Fibroblast of gingiva (primary cell): ENCODE measurements around the gene NMT1.
A peak's percentile ranks its signal among the peaks of the same experiment; 100 is the strongest.

Experiments
- DNase-seq: peaks from one replicate; pipeline ENCODE4 v3.0.0-alpha.2; 2011; ENCODE audit warnings: low read depth

The NMT1 gene

DNA sequence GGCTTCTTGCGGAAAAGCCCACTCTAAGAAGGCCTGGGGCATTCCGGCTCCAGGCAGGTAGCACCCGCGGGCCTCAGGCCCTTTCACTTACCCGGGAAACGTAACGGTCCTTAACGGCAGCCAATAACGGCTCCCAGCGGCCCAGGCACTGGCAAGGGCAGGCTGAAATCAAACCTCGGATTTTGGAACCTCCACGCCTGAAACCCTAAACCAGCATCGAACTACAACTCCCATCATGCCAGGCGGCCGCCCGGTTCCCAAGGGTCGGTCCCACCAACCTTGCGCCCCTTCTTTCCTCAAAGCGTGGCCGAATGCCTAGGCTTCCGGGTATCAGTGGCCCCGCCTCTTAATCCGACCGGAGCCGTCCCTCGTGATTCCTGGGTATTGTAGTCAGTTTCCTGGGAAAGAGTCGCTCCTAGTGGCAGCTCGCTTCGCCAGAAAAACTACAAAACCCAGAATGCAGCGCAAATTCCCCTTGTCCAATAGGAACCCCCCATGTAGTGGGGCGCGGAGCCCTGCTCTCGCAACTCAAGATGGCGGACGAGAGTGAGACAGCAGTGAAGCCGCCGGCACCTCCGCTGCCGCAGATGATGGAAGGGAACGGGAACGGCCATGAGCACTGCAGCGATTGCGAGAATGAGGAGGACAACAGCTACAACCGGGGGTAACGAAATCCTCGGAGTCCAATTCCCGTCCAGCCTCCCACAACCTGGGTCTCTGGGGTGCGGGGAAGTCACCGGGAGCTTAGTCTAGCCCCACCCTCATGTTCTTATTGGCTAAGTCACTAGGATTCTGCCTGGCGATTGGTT is at the start of gene NMT1:
Gene NMT1, plus strand, starts transcription at position 521 of the 809 bp plus-strand sequence. Its CDS starts 13 bp downstream, at position 534.
- peak; percentile 99 for DNase-seq

DNA sequence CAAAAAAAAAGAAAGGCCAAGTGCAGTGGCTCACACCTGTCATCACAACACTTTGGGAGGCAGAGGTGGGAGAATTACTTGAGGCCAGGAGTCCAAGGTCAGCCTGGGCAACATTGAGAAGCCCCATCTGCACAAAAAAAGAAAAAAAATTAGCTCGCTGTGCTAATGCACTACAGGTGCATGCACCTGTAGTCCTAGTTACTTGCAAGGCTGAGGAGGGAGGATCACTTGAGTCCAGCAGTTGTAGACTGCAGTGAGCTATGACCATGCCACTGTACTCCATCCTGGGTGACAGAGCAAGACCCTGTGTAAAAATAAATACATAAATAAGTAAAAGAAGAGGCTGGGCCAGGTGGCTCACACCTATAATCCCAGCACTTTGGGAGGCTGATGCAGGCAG is 49.4 kb upstream of the NMT1 start:
- DNase-seq: no peak

DNA sequence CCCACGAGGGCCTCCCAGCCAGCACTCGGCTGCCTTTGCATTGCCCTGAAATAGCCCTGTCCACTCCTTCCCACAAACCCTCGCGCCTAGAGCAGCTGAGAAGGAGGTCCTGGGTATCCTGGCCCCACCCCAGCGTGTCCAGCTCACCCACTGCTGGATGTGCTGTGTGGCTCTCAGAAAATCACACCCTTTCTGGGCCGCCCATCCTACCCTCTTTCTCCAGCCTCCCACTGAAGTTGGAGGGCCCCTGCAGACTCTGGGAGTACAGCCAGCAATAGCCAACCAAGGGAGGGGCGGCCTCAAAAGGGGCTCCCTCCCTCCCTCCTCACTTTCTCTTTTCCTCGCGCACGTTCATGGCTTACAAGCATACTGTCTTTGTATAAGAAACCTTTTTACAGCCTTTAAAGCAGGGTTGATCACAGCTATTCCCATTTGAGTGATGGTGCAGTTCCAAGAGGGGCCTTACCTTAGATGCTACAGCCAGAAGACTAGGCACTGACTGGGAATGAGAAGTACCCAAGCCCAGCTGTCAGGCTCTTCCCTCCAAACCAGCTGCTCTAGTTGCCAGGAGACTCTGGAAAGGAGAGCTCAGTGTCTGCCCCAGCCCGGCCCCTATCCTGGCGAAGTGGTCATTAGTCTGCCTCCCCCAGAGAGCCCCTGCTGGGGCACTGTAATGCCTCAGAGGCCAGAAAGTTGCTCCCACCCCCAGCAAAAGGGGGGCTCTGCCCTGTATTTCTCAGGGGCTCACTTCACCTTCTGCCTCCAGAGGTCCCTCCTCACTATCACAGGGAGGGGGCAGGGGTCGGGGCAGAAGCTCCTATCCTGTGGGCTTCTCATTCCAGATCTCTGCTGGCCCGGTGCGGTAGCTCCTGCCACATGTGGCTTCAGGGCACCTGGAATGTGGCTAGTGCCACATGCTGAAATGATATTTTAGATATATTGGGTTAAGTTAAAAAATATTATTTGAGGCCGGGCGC is 47.8 kb upstream of the NMT1 start:
- DNase-seq: no peak

DNA sequence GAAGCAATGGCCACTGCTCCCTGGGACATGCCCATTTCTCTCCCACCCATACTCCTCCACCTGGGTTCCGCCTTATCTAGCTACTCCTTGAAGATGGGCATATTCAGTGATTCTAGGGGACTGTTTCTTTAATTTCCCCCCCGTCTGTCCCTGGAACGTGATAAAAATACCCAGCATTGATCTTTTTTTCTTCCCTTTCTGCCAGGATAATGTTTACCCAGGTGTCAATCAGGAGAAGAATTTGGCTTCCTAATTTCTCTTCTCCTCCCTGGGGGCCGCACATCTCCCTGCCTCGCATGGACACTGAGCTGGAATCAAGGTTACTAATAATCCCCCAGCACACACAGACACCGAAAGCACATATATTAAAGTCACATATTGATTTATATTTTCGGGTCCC is 44.9 kb upstream of the NMT1 start:
- DNase-seq: no peak

DNA sequence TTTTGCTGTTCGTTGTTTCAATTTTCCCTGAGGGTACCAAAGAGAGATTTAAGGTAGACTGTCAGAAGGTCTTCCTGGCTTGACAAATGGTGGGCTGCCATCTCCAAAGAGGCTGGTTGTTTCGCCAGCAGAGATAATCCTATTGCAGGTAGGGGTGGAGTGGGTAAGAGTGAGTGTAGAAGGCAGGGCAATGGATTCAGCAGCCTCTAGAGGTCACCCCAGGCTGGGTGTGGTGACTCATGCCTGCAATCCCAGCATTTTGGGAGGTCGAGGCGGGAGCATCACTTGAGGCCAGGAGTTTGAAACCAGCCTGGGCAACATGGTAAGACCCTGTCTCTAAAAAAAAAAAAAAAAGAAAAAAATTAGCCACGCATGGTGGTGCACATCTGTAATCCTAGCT is 44.3 kb upstream of the NMT1 start:
- DNase-seq: no peak

DNA sequence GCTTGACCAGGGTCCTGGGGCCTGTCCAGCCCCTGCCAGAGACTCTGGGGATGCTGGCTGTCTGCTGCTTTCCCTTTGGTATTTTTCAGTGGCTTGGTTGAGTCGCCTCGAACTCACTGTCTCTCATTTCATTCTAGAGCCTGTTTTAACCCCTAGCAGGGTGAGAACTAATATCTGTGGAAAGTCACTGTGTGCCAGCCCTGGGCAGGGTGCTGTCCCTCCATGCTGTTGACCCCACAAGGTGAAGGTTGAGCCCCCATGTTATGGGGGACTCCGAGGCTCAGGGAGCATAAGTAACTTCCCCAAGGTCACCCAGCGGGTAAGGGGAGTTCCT is 42.6 kb upstream of the NMT1 start:
- no peak for DNase-seq

DNA sequence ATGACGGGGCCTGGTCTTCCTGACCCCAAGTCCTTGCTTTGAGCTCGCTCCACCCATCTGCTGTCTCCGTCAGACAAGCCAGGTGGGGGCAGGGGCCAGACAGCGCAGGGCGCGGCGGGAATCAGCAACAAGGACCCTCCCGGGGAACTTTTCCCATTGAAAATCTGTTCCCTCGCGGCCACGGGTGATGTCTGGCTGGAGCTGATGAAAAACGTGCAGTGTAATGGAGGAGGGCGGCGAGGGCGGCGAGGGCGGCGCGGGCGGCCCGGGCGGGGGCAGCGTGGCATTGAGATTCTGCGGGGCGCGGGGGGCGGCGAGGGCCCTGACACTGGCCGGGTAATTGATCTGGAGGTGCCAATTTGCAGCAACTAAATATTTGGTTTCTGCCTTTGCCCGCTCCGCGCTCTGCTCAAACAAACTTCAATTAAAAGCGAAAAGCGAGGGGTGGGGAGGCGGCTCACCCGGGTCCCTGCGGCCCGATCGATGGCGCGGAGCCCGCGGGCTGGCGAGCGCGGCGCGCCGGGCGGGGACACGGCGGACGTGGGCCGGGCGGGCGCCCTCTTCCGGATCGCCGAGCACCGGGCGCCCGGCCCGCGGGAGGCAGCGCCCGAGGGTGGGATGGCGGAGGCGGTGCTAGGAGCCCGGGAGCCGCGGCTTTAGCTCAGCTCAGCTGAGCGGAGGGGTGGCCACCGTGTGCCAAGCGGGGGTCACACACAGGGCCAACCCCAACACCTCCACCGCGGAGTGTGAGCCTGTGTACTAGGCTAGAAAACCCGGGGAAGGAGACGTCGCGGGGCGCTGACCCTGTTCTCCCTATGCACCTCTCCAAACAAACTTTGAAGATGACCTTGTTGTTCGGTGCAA is 42.0 kb upstream of the NMT1 start:
- peak; percentile 49 for DNase-seq

DNA sequence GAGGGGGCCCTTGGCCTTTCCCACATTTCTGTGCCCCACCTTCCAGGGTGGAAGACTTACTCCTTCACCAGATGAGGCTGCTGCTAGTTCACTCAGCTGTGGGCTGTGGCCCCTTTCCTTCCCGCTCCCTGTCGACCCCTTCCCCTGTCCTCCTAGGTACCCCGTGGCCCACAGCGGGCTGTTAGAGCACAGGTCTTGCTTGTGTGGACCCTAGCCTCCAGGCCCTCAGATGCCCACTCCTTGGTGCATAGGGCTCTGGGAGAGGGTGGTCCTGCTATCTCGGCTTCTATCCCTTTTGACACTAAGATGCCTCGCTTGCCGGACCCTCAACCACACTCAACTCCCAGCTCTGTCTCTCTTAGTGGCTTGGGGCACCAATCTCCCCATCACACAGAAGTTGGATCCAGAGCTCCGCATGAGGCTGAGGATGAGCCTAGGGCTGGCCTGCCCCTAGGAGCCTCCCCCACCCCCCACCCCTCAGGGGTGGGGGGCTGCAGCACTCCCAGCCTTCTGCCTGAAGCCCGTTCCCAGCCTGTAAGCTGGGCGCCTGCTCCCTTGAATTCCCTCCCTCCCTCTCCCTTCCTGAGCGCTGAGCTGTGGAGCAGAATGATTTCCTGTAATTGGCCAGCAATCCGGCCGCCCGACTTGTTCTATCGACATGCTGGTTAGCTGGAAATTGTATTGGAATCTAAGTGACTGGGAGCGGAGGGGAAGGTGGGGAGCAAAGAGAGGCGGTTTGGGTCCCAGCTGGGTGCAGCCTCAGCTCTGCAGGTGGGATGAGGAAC is 40.6 kb upstream of the NMT1 start:
- DNase-seq: no peak

DNA sequence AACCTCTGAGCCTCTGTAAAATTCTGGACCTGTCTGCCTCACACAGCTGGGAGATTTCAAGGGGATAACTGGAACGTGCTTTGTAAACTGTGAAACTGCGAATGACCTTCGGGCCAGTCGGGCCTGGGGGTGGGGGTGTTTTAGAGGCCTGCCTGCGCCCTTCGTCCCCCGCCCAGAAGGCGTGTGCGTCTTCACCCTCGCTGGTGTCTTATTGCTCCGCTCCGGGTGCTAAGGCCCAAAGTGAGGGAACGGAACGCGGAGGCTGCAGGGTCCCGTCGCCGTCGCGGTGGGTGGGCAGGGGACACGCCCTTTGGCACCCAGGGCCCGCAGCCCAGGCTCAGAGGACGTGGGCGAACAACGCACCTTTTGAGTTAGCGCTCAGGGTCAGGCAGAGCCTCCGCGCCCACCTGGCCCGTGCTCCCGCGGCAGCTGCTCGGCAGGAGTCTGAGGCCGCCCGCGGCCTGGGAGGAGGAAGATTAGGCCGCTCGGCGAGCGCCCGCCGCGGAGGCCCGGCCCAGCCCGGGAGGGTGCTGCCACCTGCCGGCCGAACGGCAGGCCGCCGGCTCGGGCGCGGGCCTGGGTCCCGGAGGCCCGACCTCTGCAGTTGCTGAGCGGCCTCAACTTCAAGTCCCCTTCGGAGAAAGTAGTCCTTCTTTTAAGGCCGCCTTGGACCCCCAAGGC is 39.4 kb upstream of the NMT1 start:
- peak; percentile 55 for DNase-seq

DNA sequence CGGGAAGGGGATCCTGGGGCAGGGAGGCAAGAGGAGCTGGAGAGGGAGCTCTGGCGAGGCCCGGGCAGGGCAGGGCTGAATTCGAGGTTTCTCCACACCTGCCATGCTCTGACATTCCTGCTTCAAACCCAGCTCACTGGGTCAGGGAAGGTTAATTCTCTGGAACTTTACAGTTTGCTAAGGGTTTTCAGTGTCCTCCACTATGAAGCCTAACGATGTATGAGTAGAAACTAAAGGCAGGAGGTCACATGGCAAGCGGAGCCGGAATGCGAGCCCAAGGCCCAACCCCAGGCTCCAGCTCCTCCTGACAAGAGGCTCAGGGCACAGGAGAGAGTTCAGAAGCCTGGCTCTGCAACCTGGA is 38.8 kb upstream of the NMT1 start:
- no peak for DNase-seq

DNA sequence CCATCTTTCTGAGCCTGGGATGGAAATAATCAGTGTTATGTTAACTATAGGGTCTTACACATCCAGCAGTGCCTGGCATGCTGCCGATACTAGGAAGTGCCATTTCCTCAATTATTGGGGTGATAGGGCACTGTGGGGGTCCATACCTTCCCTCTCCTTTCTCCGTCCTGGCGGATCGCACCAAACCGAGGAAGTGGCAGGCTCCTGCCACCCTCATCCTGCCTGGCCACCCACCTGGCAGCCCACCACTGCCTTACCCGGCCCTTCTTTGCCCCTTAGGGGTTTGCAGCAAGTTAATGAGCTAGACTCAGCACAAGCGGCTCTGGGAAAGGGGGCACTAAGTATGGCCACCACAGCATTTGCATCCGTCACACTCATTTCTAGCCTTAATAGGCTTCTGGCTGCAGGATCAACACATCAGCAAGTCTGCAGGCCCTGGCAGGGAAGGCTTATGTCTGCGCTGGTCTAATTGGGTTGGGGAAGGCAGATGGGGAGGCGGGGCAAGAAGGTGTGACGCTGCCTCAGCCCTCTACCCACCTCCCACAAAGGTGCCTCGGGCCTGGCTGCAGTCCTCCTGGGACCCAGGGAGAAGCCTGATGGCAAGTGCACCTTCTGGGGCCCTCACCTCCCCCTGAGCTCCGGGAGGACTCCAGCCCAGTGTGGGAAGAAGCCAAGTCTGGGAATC is 38.3 kb upstream of the NMT1 start:
- no peak for DNase-seq

DNA sequence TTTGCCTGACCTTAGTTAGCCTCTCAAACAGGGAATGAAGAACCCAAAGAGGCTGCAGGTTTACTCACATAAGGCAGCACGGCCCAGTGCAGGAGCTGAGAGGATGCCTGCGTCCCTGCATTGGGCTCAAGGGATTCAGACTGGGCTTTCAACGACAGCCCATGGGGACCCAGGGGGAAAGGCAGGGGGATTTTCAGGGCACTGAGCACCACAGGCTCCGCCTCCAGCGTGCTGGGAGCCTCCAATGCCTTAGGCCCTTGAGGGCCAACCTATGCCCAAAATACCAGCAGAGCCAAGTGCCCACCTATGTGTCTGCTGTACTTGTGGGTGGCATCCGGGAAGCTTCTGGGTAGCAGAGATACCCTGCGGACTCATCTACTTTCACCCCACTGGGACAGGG is 32.0 kb upstream of the NMT1 start:
- DNase-seq: no peak

DNA sequence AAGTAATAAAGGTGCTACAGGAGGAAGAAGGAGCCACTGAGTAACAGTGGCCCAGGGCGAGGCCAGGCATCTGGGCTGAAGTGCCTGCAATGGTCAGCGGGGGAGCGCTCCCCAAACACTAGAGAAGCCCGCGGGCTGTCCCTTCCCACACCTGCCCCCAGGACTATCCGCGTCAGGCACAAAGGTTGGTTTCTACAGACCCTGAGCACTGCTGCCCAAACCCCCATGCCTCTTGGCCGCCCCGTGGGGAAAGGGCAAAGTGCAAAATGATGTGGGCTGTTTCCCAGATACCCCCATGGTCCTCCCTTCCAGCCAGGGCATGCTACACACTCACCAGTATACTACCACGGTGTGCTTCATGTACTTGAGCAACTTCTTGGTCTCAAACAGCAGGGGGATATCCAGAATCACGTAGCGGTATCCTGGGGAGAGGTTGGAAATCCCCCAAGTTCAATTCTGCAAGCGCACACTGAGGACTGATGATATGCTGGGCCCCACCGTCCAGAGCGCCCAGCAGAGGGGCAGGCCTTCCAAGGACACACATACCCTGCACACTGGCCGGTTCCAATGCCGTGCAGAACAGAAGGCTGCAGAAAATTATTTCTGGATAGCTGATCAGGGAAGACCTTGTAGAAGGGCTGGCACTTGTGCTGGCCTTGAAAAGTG is 31.2 kb upstream of the NMT1 start:
- no peak for DNase-seq

DNA sequence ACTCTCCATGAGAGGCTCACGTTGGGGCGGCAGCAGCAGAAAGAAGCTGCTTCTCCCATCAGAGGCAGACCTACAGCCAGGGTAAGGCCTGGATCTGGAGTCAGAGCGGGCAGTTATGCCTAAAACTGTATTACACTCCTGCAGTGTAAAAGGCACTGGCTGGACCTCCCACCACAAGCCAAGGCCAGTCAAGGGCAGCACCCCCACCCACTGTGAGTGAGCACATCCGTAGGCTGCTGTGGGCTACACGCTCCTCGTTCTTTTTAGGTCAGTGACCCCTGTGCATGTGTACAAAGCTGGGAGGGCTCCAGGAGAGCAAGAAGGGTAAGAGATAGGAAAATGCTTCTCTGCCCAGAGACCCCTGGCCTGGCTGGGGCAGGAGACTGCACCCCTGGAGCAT is 30.4 kb upstream of the NMT1 start:
- no peak for DNase-seq

DNA sequence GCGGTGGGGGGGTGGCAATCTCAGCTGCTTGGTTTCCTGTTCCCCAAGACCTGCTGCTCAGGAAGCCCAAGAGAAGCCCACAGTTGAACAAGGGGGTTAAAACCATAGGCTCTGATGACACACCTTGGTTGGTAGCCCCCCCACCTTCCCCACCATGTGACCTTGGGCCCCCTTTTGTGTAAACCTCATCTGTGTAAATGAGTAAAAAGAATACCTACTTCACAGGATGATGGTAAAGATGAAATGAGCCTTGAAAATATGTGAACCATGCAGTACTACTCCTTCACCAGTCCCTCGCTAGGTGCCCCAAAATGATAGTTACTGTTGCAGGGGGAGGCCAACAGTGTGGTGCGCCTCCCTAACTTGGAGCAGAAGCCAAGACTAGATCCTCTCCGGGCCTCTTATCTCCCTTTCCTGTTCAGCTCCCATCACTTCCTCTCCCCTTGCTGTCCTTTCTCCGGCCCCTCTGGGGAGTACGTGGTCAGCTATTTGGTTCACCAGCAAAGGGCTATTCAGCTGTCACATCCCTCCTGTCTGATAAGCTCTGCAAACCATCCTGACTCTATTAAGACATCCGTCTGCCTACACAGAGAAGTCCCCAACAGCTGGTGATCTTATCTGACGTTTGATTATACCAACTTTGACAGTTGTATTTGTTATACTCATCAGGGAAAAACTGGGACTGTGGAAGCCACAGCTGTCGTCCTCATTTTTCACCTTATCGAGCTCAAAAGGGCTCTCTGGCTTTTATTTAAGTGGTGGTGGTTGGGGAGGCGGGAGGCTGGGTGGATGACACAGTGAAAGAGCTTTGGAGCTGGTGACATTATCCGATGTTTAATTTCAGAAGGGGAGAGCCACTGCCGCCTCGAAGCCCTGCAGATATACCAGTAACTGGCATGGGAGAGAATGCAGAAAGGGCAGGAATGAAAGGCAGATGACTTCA is 29.6 kb upstream of the NMT1 start:
- DNase-seq: no peak

DNA sequence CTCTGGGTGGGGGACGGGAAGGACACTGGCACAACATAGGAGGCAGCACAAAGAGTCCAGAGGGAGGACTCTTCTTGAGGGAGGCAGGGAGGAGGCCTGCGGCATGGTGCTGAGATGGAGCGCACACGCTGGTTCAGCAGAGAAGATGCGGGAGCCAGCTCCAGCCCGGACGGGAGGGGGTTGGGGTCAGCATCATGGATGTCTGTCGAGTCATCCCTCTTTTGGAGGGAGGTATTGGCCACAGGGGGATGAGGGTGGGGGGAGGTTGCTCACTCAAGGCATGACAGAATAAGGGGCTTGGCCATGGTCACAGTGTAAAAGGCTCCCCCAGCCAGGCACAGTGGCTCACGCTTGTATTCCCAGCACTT is 29.0 kb upstream of the NMT1 start:
- DNase-seq: no peak

DNA sequence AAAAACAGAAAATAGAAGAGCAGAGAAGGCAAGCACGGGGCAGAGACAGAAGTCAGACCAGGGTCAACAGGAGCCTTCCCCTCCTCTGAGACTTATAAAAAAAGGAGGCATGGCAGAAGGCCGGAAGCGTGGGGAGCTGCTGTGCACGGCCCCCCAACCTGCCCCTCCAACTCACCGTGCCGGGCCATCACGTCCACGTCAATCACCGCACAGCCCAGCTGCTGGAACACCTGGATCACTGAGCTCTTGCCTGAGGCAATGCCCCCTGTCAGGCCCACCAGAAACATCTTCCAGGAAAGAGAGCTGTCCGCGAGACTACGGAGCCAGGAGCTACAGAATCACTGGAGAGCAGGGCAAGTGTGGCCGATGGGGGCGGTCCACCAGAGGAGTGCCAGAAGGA is 26.5 kb upstream of the NMT1 start:
- DNase-seq: no peak

DNA sequence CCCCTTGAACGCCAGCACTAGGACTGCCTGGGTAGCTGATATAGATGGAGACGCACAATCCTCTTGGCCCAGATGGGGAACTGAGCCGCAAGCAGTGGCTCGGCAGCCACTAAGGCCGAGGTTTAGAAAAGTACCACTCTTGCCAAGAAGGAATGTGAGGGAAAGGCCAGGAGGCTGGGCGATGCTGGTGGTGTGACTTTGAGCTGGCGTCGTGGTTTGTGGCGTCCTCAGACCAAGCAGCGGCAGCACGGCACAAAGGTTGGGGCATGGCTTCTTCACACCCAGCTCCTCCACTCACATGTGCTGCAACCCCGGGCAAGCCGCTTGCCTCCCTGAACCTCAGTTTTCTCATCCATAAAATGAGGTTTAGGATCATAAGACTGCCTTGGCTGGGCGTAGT is 25.3 kb upstream of the NMT1 start:
- peak; percentile 44 for DNase-seq

DNA sequence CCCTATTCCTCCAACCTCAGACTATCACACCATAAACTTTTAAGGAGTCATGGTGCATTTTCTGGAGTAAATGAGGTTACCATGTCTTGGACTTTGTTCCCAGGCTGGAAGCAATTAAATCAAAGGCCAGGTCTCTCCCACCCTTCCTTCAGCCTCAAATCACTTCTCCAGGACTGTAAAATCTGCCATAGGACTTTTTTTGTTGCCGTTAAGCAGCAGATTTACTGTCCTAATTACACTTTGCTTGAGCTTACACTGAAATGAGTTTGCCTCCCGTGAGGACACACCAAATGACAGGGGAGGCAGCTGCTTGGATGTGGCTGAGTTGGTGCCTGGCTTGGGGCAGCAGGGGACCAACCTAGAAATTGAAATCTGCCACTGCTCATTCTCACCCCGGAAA is 24.4 kb upstream of the NMT1 start:
- no peak for DNase-seq
